Measurements from ENCODE around the gene NUDT2. TPM values are rescaled to one million over a fixed set of nuclear protein-coding genes. Genes with fewer than 3 reads are reported as not detected.
A peak's percentile ranks its signal among the peaks of the same experiment; 100 is the strongest.

Gene NUDT2
- total RNA-seq, 6 experiments from 2014 or later, result 29.0 to 35.2 (median 31.9) TPM

- Mint-ChIP-seq H3K4me3 (peak overlapping the region; percentile 90), H3K4me1 (ENCODE audit: low read depth) (peaks cover 10% of the 10 kb centered on the region), H3K27me3 (ENCODE audit: insufficient read depth) (peaks cover 16% of the 10 kb centered on the region), H3K9me3 (no peaks in the 10 kb centered on the region), H3K36me3 (ENCODE audit: low read depth) (no peaks in the 10 kb centered on the region), H3K27ac (peak overlapping the region; percentile 42; the same call in 1 of the 2 replicates)
- DNase-seq, result no peak
- no peak for TF ChIP-seq CTCF (IDR thresholded peaks at IDR 0.05)
Measured at GRCh38 chr9:34377404-34377746, 48.0 kb downstream of the NUDT2 start.

- no peak for DNase-seq
- H3K4me1 Mint-ChIP-seq (ENCODE audit: low read depth), result peaks cover 10% of the 10 kb centered on the region
- H3K4me3 Mint-ChIP-seq, result no peak overlapping the region
- H3K27me3 Mint-ChIP-seq (ENCODE audit: insufficient read depth), result peaks cover 19% of the 10 kb centered on the region
- no peaks in the 10 kb centered on the region for H3K36me3 Mint-ChIP-seq (ENCODE audit: low read depth)
- no peak for TF ChIP-seq CTCF (IDR thresholded peaks at IDR 0.05)
- H3K27ac Mint-ChIP-seq, result no peak overlapping the region
- no peaks in the 10 kb centered on the region for H3K9me3 Mint-ChIP-seq
Measured at GRCh38 chr9:34378376-34379060, 49.1 kb downstream of the NUDT2 start.

GRCh38 chr9:34379334-34380033, 50.1 kb downstream of the NUDT2 start:
- no peaks in the 10 kb centered on the region for H3K9me3 Mint-ChIP-seq
- no peak overlapping the region for H3K27ac Mint-ChIP-seq
- H3K27me3 Mint-ChIP-seq (ENCODE audit: insufficient read depth), result peaks cover 14% of the 10 kb centered on the region
- no peaks in the 10 kb centered on the region for H3K36me3 Mint-ChIP-seq (ENCODE audit: low read depth)
- TF ChIP-seq CTCF (IDR thresholded peaks at IDR 0.05), result peak; percentile 98
- DNase-seq, result peak; percentile 79
- peaks cover 10% of the 10 kb centered on the region for H3K4me1 Mint-ChIP-seq (ENCODE audit: low read depth)
- H3K4me3 Mint-ChIP-seq, result peak overlapping the region; percentile 89

- Mint-ChIP-seq H3K4me1 (ENCODE audit: low read depth) (peaks cover 10% of the 10 kb centered on the region), H3K4me3 (peak overlapping the region; percentile 89; the same call in 1 of the 2 replicates), H3K27me3 (ENCODE audit: insufficient read depth) (peaks cover 19% of the 10 kb centered on the region), H3K27ac (no peak overlapping the region), H3K36me3 (ENCODE audit: low read depth) (no peaks in the 10 kb centered on the region), H3K9me3 (no peaks in the 10 kb centered on the region)
- DNase-seq, result no peak
- no peak for TF ChIP-seq CTCF (IDR thresholded peaks at IDR 0.05)
Measured at GRCh38 chr9:34380034-34380510, 50.7 kb downstream of the NUDT2 start.

- peaks cover 19% of the 10 kb centered on the region for H3K27me3 Mint-ChIP-seq (ENCODE audit: insufficient read depth)
Measured at GRCh38 chr9:34380511-34381315, 51.3 kb downstream of the NUDT2 start.

More at GRCh38 chr9:34380511-34381315, 51.3 kb downstream of the NUDT2 start:
- Mint-ChIP-seq H3K9me3 (no peaks in the 10 kb centered on the region), H3K4me1 (ENCODE audit: low read depth) (peaks cover 10% of the 10 kb centered on the region), H3K4me3 (peak overlapping the region; percentile 89), H3K36me3 (ENCODE audit: low read depth) (no peaks in the 10 kb centered on the region), H3K27ac (no peak overlapping the region)
- no peak for TF ChIP-seq CTCF (IDR thresholded peaks at IDR 0.05)
- DNase-seq, result peak; percentile 37
